GM12878 (cell line): ENCODE results near the gene NF1. TPM values are rescaled to one million over a fixed set of nuclear protein-coding genes. Genes with fewer than 3 reads are reported as not detected.

ENCODE experiments used
- ATAC-seq: fragments of 200-7000 bp; cut with Tn5 transposase; 3 replicates; pipeline ENCODE4 v1.9.1; 2020; ENCODE audit warnings: mild to moderate bottlenecking, moderate library complexity
- BruUV-seq: library from RNA; stranded (reverse); fragments of 400-500 nt; replicated peaks from 2 replicates; lab custom pipeline; 2021; lab: Mats Ljungman, UMichigan
- CTCF ChIA-PET: fragments of 300-600 bp; sonication (Branson Sonifier 250); formaldehyde crosslinking; extraction: SDS; loops from one replicate; lab custom pipeline; 2021; ENCODE audit warnings: inconsistent platforms; lab: Yijun Ruan, JAX
- POLR2A ChIA-PET: fragments of 350-600 bp; formaldehyde crosslinking; extraction: SDS; loops from one replicate; lab custom pipeline; 2021; ENCODE audit warnings: inconsistent platforms; lab: Charles Lee
- RAD21 ChIA-PET: fragments of 300-600 bp; sonication (Branson Sonifier 250); formaldehyde crosslinking; loops from one replicate; lab custom pipeline; 2023; ENCODE audit warnings: antibody characterized with exemption; ENCODE audit not compliant: unreplicated experiment; lab: Charles Lee
- SMC1A ChIA-PET: fragments of 300-600 bp; sonication (Branson Sonifier 250); formaldehyde crosslinking; loops from one replicate; lab custom pipeline; 2023; ENCODE audit not compliant: unreplicated experiment, uncharacterized antibody; lab: Charles Lee
- DNase-seq: peaks from one replicate; pipeline ENCODE4 v3.0.0-alpha.2; 2011; ENCODE audit warnings: low read depth, low spot score
- FAIRE-seq: peaks from 3 replicates; lab custom pipeline; 2011; peaks lifted over from hg19 to GRCh38; lab: Jason Lieb, UNC
- H2AFZ ChIP-seq: 2 replicates; pipeline ENCODE4 v1.6.0; 2011; ENCODE audit warnings: low read depth, low read length, control low read depth; ENCODE audit not compliant: control insufficient read depth
- H3K27ac ChIP-seq: 2 replicates; pipeline ENCODE4 v1.5.1; 2011; ENCODE audit warnings: control low read depth; ENCODE audit not compliant: control insufficient read depth, insufficient read depth
- H3K27me3 ChIP-seq, 2 experiments: replicated peaks in 1 of 2; 2 replicates each; pipeline versions ENCODE4 v1.6.0 to v1.6.1; 2011; ENCODE audit warnings: low read length in 1 of 2; ENCODE audit not compliant: control insufficient read depth in 2 of 2, insufficient read depth in 2 of 2
- H3K36me3 ChIP-seq, 2 experiments: 2 replicates each; pipeline ENCODE4 v1.5.1; 2011; ENCODE audit warnings: low read length in 1 of 2; ENCODE audit not compliant: control insufficient read depth in 2 of 2, insufficient read depth in 2 of 2
- H3K4me1 ChIP-seq: 2 replicates; pipeline ENCODE4 v1.6.1; 2011; ENCODE audit warnings: mild to moderate bottlenecking, low read length, moderate library complexity, mixed read lengths; ENCODE audit not compliant: control insufficient read depth, insufficient read depth
- H3K4me2 ChIP-seq: 2 replicates; pipeline ENCODE4 v1.6.0; 2011; ENCODE audit warnings: control low read depth; ENCODE audit not compliant: control insufficient read depth, insufficient read depth
- H3K4me3 ChIP-seq: fragments of 200-600 bp; sonication (generic); 2 replicates; pipeline ENCODE4 v1.5.1; 2016
- H3K79me2 ChIP-seq: 2 replicates; pipeline ENCODE4 v1.6.0; 2011; ENCODE audit warnings: low read length; ENCODE audit not compliant: control insufficient read depth, insufficient read depth
- H3K9ac ChIP-seq: 2 replicates; pipeline ENCODE4 v1.8.0; 2011; ENCODE audit warnings: low read length, control low read depth, mixed read lengths; ENCODE audit not compliant: control insufficient read depth, insufficient read depth
- H3K9me3 ChIP-seq: replicated peaks from 3 replicates; pipeline ENCODE4 v1.5.1; 2011; ENCODE audit warnings: mild to moderate bottlenecking, low read length; ENCODE audit not compliant: control insufficient read depth, insufficient read depth
- H4K20me1 ChIP-seq: 2 replicates; pipeline ENCODE4 v1.6.0; 2011; ENCODE audit not compliant: control insufficient read depth, insufficient read depth
- EED ChIP-seq: sonication (generic); IDR thresholded peaks from 2 replicates; pipeline ENCODE4 v1.6.1; 2016; ENCODE audit warnings: antibody characterized with exemption, low read depth
- HDGF ChIP-seq: fragments of 450-650 bp; IDR thresholded peaks from 2 replicates; pipeline ENCODE4 v1.6.1; 2016; ENCODE audit warnings: antibody characterized with exemption
- MXI1 ChIP-seq: fragments of 150-350 bp; IDR thresholded peaks from 2 replicates; pipeline ENCODE4 v1.6.1; 2011; ENCODE audit warnings: low read depth, mild to moderate bottlenecking, inconsistent platforms, low read length, improper control_type of control experiment
- NFYA ChIP-seq: IDR thresholded peaks from 2 replicates; pipeline ENCODE4 v1.6.1; 2011; ENCODE audit warnings: low read depth, mild to moderate bottlenecking, low read length, improper control_type of control experiment, borderline replicate concordance
- RB1 ChIP-seq: fragments of 450-650 bp; formaldehyde crosslinking; IDR thresholded peaks from 2 replicates; pipeline ENCODE4 v1.6.1; 2017; ENCODE audit warnings: mild to moderate bottlenecking, borderline replicate concordance
- REST ChIP-seq: IDR thresholded peaks from 2 replicates; pipeline ENCODE4 v1.6.1; 2012; ENCODE audit warnings: mild to moderate bottlenecking, low read depth, low read length
- SMC3 ChIP-seq: IDR thresholded peaks from 2 replicates; pipeline ENCODE4 v1.6.1; 2011; ENCODE audit warnings: low read length, improper control_type of control experiment, borderline replicate concordance
- YBX1 ChIP-seq: fragments of 450-650 bp; IDR thresholded peaks from 2 replicates; pipeline ENCODE4 v1.6.1; 2016; ENCODE audit warnings: antibody characterized with exemption
- ZNF592 ChIP-seq: fragments of 450-650 bp; IDR thresholded peaks from 2 replicates; pipeline ENCODE4 v1.6.1; 2017; ENCODE audit warnings: mild to moderate bottlenecking, moderate library complexity
- WGBS: methylation state at CpG from one replicate; pipeline ENCODE4 v1.1.6; 2016; ENCODE audit warnings: low lambda C conversion rate; ENCODE audit not compliant: insufficient replicate concordance, insufficient coverage; ENCODE audit errors: missing lambda C conversion rate; 5-methylcytosine and 5-hydroxymethylcytosine counted together
- in situ Hi-C: fragments of 300-500 bp; cut with MboI; formaldehyde crosslinking; loops from 9 replicates; pipeline ENCODE4 v1.14.3; 2018; ENCODE audit warnings: mixed read lengths
- intact Hi-C: fragments of 100-400 bp; cut with micrococcal nuclease; formaldehyde crosslinking; loops from one replicate; pipeline ENCODE4 v1.14.2; 2022; ENCODE audit not compliant: unreplicated experiment
- polyA plus RNA-seq, 11 experiments: library from polyadenylated mRNA; depleted of rRNA in 4 of 11; unstranded in 6 of 11; stranded (reverse) in 5 of 11; fragments of >200 nt; fragmentation: Nextera tagmentation in 4 of 11; fragmentation: Illumina TruSeq in 1 of 11; extraction: Ambion mirVana in 4 of 11; extraction: Trizol in 1 of 11; gene quantifications; 1 replicate in 1 of 11; 2 replicates in 10 of 11; pipeline versions ENCODE4 v1.2.1 to v1.2.3, GENCODE V29; 2011 to 2016; ENCODE audit warnings: inconsistent platforms in 2 of 11, missing spikeins in 2 of 11, low read depth in 1 of 11
- total RNA-seq, 4 experiments: library from RNA; depleted of rRNA in 3 of 4; stranded (reverse); fragments of >200 nt in 3 of 4; fragmentation: Illumina TruSeq in 1 of 4; extraction: Trizol in 1 of 4; gene quantifications; 2 replicates each; pipeline versions ENCODE4 v1.2.1 to v1.2.3, GENCODE V29; 2013 to 2021

The NF1 gene
- total and polyA plus RNA-seq, 10 of the 15 experiments (the other 5 are each of a cell fraction or from before 2014, with no cell fraction given): 2.5 to 31.8 (median 16.6) TPM

- Histone ChIP-seq H3K27ac (no peak overlapping the region), H3K9me3 (no peaks in the 10 kb centered on the region), H3K4me3 (no peak overlapping the region)
- FAIRE-seq: no peak
- SMC1A ChIA-PET: no interaction called here
- in situ Hi-C loops: no loop called here
- TF ChIP-seq SMC3: no peak
- TF ChIP-seq, all 136 proteins: peak for 0
- DNase-seq (no peak), ATAC-seq (no peak)
- ChIA-PET CTCF (interaction anchor here (0.5 to 2.9 kb wide), 4 partner anchors 9 to 1572 kb away, joined by 3 to 13 read pairs (median 3); no protein-coding TSS in a partner anchor), RAD21 (interaction anchor here (0.7 kb wide), 1 partner anchor 24 kb away, joined by 4 read pairs; no protein-coding TSS in a partner anchor), POLR2A (interaction anchor here (0.7 kb wide), 1 partner anchor 138 kb away, joined by 3 read pairs; no protein-coding TSS in a partner anchor)
- no peaks in the 10 kb centered on the region for H3K79me2 ChIP-seq
- H3K9ac ChIP-seq: no peak overlapping the region
- no peaks in the 10 kb centered on the region; the same call in 1 of the 2 replicates for H3K4me1 ChIP-seq
- H3K36me3 ChIP-seq: peaks cover 0 to 8% of the 10 kb centered on the region in 2 experiments; a peak in 1 of 4 replicates
- no peaks in the 10 kb centered on the region for H3K27me3 ChIP-seq
- 95% methylated on average over 1 of the region's 1 CpG for WGBS
- intact Hi-C loops: no loop called here
- BruUV-seq: no TSS peak
- H3K4me2 ChIP-seq: no peak overlapping the region
- no peak overlapping the region for H2AFZ ChIP-seq
- H4K20me1 ChIP-seq: no peaks in the 10 kb centered on the region
These were observed 284.9 kb downstream of the NF1 start for GRCh38 chr17:31379597-31380205.

- Histone ChIP-seq H3K4me2 (no peak overlapping the region), H3K9me3 (no peaks in the 10 kb centered on the region), H3K27ac (no peak overlapping the region), H3K4me1 (no peaks in the 10 kb centered on the region; the same call in 1 of the 2 replicates), H2AFZ (no peak overlapping the region), H3K79me2 (no peaks in the 10 kb centered on the region), H3K4me3 (no peak overlapping the region), H3K36me3 (peaks cover 0 to 5% of the 10 kb centered on the region in 2 experiments; a peak in 1 of 4 replicates), H3K27me3 (no peaks in the 10 kb centered on the region), H4K20me1 (no peaks in the 10 kb centered on the region), H3K9ac (no peak overlapping the region)
- BruUV-seq: no TSS peak
- FAIRE-seq (no peak), DNase-seq (no peak), ATAC-seq (no peak)
- CTCF ChIA-PET: no interaction called here
- POLR2A ChIA-PET: no interaction called here
- intact Hi-C loops (no loop called here), in situ Hi-C loops (no loop called here)
- RAD21 ChIA-PET: no interaction called here
- SMC1A ChIA-PET: no interaction called here
- TF ChIP-seq NFYA (no peak), RB1 (no peak), HDGF (no peak), YBX1 (no peak), ZNF592 (no peak), REST (no peak), EED (no peak), MXI1 (no peak)
These were observed 286.4 kb downstream of the NF1 start for GRCh38 chr17:31381165-31381668.
